Astrocyte (in vitro differentiated cells and primary cell): Measurements from ENCODE around the gene PIP5K1A. TPM values are rescaled to one million over a fixed set of nuclear protein-coding genes. Genes with fewer than 3 reads are reported as not detected.

ENCODE experiments used
- DNase-seq: peaks from one replicate; pipeline ENCODE4 v3.0.0-alpha.2; 2010; ENCODE audit warnings: low read depth
- FAIRE-seq: peaks from 2 replicates; lab custom pipeline; 2011; peaks lifted over from hg19 to GRCh38; lab: Jason Lieb, UNC
- H2AFZ ChIP-seq: 2 replicates; pipeline ENCODE4 v1.6.0; 2012; ENCODE audit warnings: low read depth, low read length, inconsistent platforms
- H3K27ac ChIP-seq: 2 replicates; pipeline ENCODE4 v1.5.1; 2011; ENCODE audit warnings: low read depth, low read length, inconsistent platforms
- H3K27me3 ChIP-seq: 2 replicates; pipeline ENCODE4 v1.6.0; 2011; ENCODE audit warnings: low read length, inconsistent platforms; ENCODE audit not compliant: insufficient read depth
- H3K36me3 ChIP-seq: 2 replicates; pipeline ENCODE4 v1.5.1; 2011; ENCODE audit warnings: low read length, inconsistent platforms; ENCODE audit not compliant: insufficient read depth
- H3K4me1 ChIP-seq: 2 replicates; pipeline ENCODE4 v1.5.1; 2011; ENCODE audit warnings: low read length, inconsistent platforms; ENCODE audit not compliant: insufficient read depth
- H3K4me2 ChIP-seq: 2 replicates; pipeline ENCODE4 v1.6.0; 2012; ENCODE audit warnings: low read length, inconsistent platforms
- H3K4me3 ChIP-seq: 2 replicates; pipeline ENCODE4 v1.5.1; 2011; ENCODE audit warnings: low read depth, mild to moderate bottlenecking, low read length, inconsistent platforms; ENCODE audit not compliant: insufficient read depth
- H3K79me2 ChIP-seq: 2 replicates; pipeline ENCODE4 v1.6.0; 2012; ENCODE audit warnings: mild to moderate bottlenecking, low read length, inconsistent platforms; ENCODE audit not compliant: insufficient read depth
- H3K9ac ChIP-seq: 2 replicates; pipeline ENCODE4 v1.6.0; 2012; ENCODE audit warnings: mild to moderate bottlenecking, low read length, inconsistent platforms
- H3K9me3 ChIP-seq: 2 replicates; pipeline ENCODE4 v1.5.1; 2012; ENCODE audit warnings: low read depth, mild to moderate bottlenecking, low read length, inconsistent platforms; ENCODE audit not compliant: insufficient read depth
- H4K20me1 ChIP-seq: 2 replicates; pipeline ENCODE4 v1.6.0; 2012; ENCODE audit warnings: low read length, inconsistent platforms; ENCODE audit not compliant: insufficient read depth
- H3K27ac Mint-ChIP-seq: one replicate; pipeline ENCODE4 v1.8.0; 2021; ENCODE audit warnings: mild to moderate bottlenecking, mixed read lengths; ENCODE audit not compliant: unreplicated experiment
- H3K27me3 Mint-ChIP-seq: one replicate; pipeline ENCODE4 v1.8.0; 2021; ENCODE audit warnings: low read depth, mixed read lengths; ENCODE audit not compliant: unreplicated experiment
- H3K36me3 Mint-ChIP-seq: one replicate; pipeline ENCODE4 v1.8.0; 2021; ENCODE audit warnings: low read depth, mixed read lengths; ENCODE audit not compliant: unreplicated experiment
- H3K4me1 Mint-ChIP-seq: one replicate; pipeline ENCODE4 v1.8.0; 2021; ENCODE audit warnings: low read depth, mixed read lengths; ENCODE audit not compliant: unreplicated experiment
- H3K4me3 Mint-ChIP-seq: one replicate; pipeline ENCODE4 v1.8.0; 2021; ENCODE audit warnings: mild to moderate bottlenecking, moderate library complexity, mixed read lengths; ENCODE audit not compliant: unreplicated experiment
- H3K9me3 Mint-ChIP-seq: one replicate; pipeline ENCODE4 v1.8.0; 2021; ENCODE audit warnings: mild to moderate bottlenecking, mixed read lengths; ENCODE audit not compliant: unreplicated experiment
- EZH2 ChIP-seq: IDR thresholded peaks from 2 replicates; pipeline ENCODE4 v1.6.1; 2012; ENCODE audit warnings: mild to moderate bottlenecking, low read length, inconsistent platforms; ENCODE audit not compliant: insufficient read depth
- total RNA-seq: library from RNA; stranded (reverse); gene quantifications from 2 replicates; pipeline ENCODE4 v1.2.1, GENCODE V29; 2021
- TF ChIP-seq, protein P1 (sequence below): IDR thresholded peaks from 2 replicates; pipeline ENCODE4 v1.5.1; 2011; ENCODE audit warnings: low read depth, mild to moderate bottlenecking, inconsistent platforms, low read length, moderate library complexity; ENCODE audit not compliant: insufficient read depth

The PIP5K1A gene
- total RNA-seq, 1 donor from 2014 or later = 121 TPM

DNA sequence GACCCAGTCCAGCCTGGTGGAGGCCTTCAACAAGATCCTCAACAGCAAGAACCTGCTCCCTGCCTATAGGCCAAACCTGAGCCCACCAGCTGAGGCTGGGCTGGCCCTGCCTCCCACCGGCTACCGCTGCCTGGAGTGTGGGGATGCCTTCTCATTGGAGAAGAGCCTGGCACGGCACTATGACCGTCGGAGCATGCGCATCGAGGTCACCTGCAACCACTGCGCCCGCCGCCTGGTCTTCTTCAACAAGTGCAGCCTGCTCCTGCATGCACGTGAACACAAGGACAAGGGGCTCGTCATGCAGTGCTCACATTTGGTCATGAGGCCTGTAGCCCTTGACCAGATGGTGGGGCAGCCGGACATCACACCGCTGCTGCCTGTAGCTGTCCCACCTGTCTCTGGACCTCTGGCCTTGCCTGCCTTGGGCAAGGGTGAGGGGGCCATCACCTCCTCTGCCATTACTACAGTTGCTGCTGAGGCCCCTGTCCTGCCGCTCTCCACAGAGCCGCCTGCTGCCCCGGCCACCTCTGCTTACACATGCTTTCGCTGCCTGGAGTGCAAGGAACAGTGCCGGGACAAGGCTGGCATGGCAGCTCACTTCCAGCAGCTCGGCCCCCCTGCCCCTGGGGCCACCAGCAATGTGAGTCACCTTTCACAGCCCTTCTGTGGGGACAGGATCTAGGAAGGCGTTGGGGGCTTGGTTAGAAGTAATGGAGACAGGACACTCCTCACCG is 89.6 kb downstream of the PIP5K1A start:
- Histone ChIP-seq H4K20me1 (peaks cover 59% of the 10 kb centered on the region), H3K36me3 (peaks cover 14% of the 10 kb centered on the region), H2AFZ (no peak overlapping the region), H3K9ac (no peak overlapping the region), H3K27ac (no peak overlapping the region), H3K4me1 (peaks cover 9% of the 10 kb centered on the region), H3K4me3 (no peak overlapping the region), H3K79me2 (peaks cover 42% of the 10 kb centered on the region), H3K27me3 (no peaks in the 10 kb centered on the region), H3K4me2 (no peak overlapping the region), H3K9me3 (no peaks in the 10 kb centered on the region)
- no peaks in the 10 kb centered on the region for H3K9me3 Mint-ChIP-seq
- no peak overlapping the region for H3K27ac Mint-ChIP-seq
- peaks cover 37% of the 10 kb centered on the region for H3K36me3 Mint-ChIP-seq
- FAIRE-seq (no peak), DNase-seq (no peak)
- TF ChIP-seq EZH2 = no peak
- TF ChIP-seq, protein P1, sequence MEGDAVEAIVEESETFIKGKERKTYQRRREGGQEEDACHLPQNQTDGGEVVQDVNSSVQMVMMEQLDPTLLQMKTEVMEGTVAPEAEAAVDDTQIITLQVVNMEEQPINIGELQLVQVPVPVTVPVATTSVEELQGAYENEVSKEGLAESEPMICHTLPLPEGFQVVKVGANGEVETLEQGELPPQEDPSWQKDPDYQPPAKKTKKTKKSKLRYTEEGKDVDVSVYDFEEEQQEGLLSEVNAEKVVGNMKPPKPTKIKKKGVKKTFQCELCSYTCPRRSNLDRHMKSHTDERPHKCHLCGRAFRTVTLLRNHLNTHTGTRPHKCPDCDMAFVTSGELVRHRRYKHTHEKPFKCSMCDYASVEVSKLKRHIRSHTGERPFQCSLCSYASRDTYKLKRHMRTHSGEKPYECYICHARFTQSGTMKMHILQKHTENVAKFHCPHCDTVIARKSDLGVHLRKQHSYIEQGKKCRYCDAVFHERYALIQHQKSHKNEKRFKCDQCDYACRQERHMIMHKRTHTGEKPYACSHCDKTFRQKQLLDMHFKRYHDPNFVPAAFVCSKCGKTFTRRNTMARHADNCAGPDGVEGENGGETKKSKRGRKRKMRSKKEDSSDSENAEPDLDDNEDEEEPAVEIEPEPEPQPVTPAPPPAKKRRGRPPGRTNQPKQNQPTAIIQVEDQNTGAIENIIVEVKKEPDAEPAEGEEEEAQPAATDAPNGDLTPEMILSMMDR = no peak
- H3K4me1 Mint-ChIP-seq = peaks cover 12% of the 10 kb centered on the region
- no peaks in the 10 kb centered on the region for H3K27me3 Mint-ChIP-seq
- H3K4me3 Mint-ChIP-seq = no peak overlapping the region

DNA sequence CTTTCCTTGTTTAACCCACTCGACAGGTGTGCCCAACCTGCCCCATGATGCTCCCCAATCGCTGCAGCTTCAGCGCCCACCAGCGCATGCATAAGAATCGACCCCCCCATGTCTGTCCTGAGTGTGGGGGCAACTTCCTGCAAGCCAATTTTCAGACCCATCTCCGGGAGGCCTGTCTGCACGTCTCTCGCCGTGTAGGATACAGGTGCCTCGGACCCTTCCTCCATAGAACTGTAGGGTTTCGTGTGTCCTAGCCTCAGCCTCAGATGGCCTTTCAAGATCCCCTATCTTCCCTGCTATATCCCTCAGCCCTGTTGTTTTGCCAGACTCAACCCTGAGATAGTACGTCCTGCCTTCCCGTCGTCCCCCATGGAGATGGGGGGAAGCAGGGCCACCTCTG is 90.2 kb downstream of the PIP5K1A start:
- FAIRE-seq = no peak
- no peak for DNase-seq
- Histone ChIP-seq H3K27me3 (no peaks in the 10 kb centered on the region), H2AFZ (no peak overlapping the region), H3K36me3 (peaks cover 15% of the 10 kb centered on the region), H3K27ac (no peak overlapping the region), H4K20me1 (peaks cover 57% of the 10 kb centered on the region), H3K79me2 (peaks cover 36% of the 10 kb centered on the region), H3K9me3 (no peaks in the 10 kb centered on the region), H3K4me3 (no peak overlapping the region), H3K4me1 (peaks cover 8% of the 10 kb centered on the region), H3K4me2 (no peak overlapping the region), H3K9ac (no peak overlapping the region)
- no peaks in the 10 kb centered on the region for H3K9me3 Mint-ChIP-seq
- H3K4me3 Mint-ChIP-seq = no peak overlapping the region
- H3K27me3 Mint-ChIP-seq = no peaks in the 10 kb centered on the region
- H3K36me3 Mint-ChIP-seq = peaks cover 40% of the 10 kb centered on the region
- no peak for TF ChIP-seq EZH2
- TF ChIP-seq, protein P1 = no peak
- H3K27ac Mint-ChIP-seq = peak overlapping the region; percentile 87
- peaks cover 12% of the 10 kb centered on the region for H3K4me1 Mint-ChIP-seq
